Germinal center (tissue), 1 donor: ENCODE data around the gene GPC3.
"Not testable (repeated sequence)": the region's sequence is repeated elsewhere in the genome, so short reads cannot be mapped to it uniquely, and the experiment has no call there.

ENCODE experiments used
- DNase-seq: peaks from one replicate; pipeline ENCODE4 v3.0.0; 2012; ENCODE audit warnings: mixed read lengths, low spot score

The GPC3 gene

GRCh38 chrX:133985164-133985966 lies at the start of gene GPC3:
TSS of gene GPC3 (minus strand) at chrX:133985594.
- peak; percentile 49 for DNase-seq

- no peak for DNase-seq
Observed at GRCh38 chrX:134032441-134032840, 47.0 kb upstream of the GPC3 start.

- peak; percentile 2 for DNase-seq
Observed at GRCh38 chrX:134026565-134027311, 41.3 kb upstream of the GPC3 start.

- no peak for DNase-seq
Observed at GRCh38 chrX:134025986-134026545, 40.7 kb upstream of the GPC3 start.

GRCh38 chrX:134024686-134025377 lies 39.4 kb upstream of the GPC3 start:
- DNase-seq: no peak

- no peak for DNase-seq
Observed at GRCh38 chrX:134023851-134024281, 38.5 kb upstream of the GPC3 start.

- DNase-seq: no peak
Observed at GRCh38 chrX:134020910-134021309, 35.5 kb upstream of the GPC3 start.

- no peak for DNase-seq
Observed at GRCh38 chrX:134019567-134020206, 34.3 kb upstream of the GPC3 start.

- DNase-seq: not testable (repeated sequence)
Observed at GRCh38 chrX:134016309-134016708, 30.9 kb upstream of the GPC3 start.

- DNase-seq: not testable (repeated sequence)
Observed at GRCh38 chrX:134015510-134015909, 30.1 kb upstream of the GPC3 start.

- no peak for DNase-seq
Observed at GRCh38 chrX:134013524-134013923, 28.1 kb upstream of the GPC3 start.

- DNase-seq: no peak
Observed at GRCh38 chrX:134013092-134013497, 27.7 kb upstream of the GPC3 start.

- DNase-seq: no peak
Observed at GRCh38 chrX:134010690-134011089, 25.3 kb upstream of the GPC3 start.

GRCh38 chrX:134007716-134008115 lies 22.3 kb upstream of the GPC3 start:
- no peak for DNase-seq

- no peak for DNase-seq
Observed at GRCh38 chrX:134006484-134007161, 21.2 kb upstream of the GPC3 start.

GRCh38 chrX:134004084-134004483 lies 18.7 kb upstream of the GPC3 start:
- no peak for DNase-seq

- DNase-seq: no peak
Observed at GRCh38 chrX:134002921-134003615, 17.7 kb upstream of the GPC3 start.

GRCh38 chrX:134000260-134001245 lies 15.2 kb upstream of the GPC3 start:
- no peak for DNase-seq

- DNase-seq: no peak
Observed at GRCh38 chrX:133999031-133999705, 13.8 kb upstream of the GPC3 start.
